NCI-H2196 (cell line): ENCODE results near the gene PPP1R12C.
"Not testable (repeated sequence)": the region's sequence is repeated elsewhere in the genome, so short reads cannot be mapped to it uniquely, and the experiment has no call there.

Experiments used
- DNase-seq: peaks from one replicate; lab custom pipeline; 2025; ENCODE audit not compliant: unreplicated experiment; lab: John Stamatoyannopoulos, UW

Gene PPP1R12C

GRCh38 chr19:55076321-55076720, 41.1 kb downstream of the PPP1R12C start:
- no peak for DNase-seq

DNA sequence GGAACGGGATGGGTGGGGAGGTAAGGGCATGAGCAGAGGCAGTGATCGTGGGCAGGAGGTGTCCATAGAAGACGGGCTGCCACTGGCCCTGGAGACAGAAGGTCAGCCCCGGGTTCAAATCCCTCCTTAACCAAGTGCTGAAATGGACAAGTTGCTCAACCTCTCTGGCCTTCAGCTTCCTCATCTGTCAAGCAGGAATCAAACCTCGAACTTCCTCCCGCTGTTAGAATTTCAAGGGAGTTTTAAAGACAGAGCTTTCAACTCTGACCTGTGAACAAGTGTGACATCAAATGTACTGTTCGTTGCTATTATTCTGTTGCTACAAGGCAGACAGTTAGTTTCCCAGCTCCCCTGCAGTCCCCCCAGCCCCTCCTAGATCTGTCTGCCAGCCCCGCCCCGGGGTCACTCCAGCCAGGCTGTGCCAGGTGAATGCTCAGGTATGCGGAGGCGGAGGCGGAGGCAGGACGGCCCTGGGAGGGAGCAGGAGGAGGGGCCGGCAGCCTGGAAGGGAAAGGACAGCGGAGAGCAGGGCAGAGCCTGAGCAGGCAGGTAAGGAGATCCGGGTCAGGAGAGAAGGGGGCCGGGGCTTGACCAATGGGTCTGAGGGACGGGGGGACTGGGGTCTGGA, 42.0 kb downstream of the PPP1R12C start, which contains the start of gene EPS8L1:
Gene EPS8L1 (plus strand): TSS at position 499 of the 628 bp plus-strand sequence. CDS start 576 bp downstream, outside the sequence.
- no peak for DNase-seq

DNA sequence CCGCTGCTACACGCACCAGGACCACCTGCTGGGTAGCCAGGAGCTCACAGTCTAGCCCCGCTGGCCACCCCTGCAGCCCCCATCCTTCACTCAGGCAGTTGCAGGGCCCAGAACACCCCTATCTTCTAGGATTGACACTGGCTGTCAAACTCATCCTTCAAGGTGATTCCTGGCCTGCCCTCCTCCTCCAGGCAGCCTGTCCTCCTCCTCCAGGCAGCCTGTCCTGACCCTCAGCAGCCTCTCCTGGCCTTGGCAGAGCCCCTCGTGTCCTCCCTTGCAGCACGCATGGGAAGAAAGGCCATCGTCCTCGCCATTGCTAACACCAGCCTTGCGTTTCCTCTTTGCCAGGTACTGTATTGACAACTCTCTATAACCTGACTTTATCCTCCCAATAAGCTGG, 45.5 kb downstream of the PPP1R12C start:
- DNase-seq = no peak

DNA sequence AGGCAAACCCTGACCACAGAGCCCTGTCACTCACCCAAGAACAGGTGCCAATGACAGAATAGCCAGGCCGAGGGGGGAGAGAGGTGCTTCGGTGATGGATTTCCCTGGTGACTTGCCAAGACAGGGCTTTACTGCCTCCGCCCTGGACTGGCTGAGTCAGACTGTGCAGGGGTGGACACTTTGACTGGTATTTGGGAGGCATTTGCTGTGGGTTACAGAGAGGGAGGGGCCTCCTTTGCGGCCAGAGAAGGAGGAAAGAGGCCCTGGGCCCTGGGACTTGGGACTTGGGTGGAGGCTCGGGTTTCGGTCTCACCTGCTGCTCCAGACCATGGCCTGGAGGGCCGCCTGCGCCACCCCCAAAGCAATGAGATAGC, 46.3 kb downstream of the PPP1R12C start:
- DNase-seq = peak; percentile 80

DNA sequence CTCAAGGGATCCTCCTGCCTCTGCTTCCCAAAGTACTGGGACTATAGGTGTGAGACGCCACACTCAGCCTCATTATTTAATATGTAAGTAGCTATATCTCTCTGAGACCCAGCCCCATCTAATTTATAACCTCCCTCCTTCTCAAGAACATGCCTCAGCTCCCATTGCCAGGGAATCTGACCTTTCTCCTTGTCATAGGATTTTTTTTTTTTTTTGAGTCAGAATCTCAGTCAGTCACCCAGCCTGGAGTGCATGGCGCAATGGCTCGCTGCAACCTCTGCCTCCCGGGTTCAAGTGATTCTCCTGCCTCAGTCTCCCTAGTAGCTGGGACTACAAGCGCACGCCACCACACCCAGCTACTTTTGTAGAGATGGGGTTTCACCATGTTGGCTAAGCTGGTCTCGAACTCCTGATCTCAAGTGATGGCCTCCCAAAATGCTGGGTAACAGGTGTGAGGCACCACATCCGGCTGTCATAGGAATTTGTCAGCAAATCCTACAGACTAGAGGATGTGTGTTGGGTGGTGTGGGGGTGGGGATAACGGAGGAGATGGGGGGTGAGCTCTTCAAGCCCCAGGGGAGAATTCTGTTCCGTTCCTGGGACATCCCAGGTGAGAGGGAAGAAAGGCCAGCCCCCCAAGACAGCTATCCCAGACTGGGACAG, 46.8 kb downstream of the PPP1R12C start:
- no peak for DNase-seq

DNA sequence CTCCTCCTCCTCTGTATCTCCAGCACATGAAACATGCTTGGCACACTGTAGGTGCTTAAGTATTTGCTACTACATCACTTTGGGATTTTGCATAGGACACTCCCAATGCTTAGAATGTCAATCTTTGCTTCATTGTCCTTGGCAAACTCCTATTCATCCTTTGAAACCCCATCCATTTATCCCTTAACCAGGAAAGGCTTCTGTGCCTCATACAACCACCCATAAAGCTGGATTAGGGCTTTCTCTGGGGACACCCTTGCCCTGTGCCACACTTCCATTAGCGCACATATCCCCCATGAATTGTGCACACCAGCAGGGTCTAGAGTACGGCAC, 47.6 kb downstream of the PPP1R12C start:
- DNase-seq = no peak

DNA sequence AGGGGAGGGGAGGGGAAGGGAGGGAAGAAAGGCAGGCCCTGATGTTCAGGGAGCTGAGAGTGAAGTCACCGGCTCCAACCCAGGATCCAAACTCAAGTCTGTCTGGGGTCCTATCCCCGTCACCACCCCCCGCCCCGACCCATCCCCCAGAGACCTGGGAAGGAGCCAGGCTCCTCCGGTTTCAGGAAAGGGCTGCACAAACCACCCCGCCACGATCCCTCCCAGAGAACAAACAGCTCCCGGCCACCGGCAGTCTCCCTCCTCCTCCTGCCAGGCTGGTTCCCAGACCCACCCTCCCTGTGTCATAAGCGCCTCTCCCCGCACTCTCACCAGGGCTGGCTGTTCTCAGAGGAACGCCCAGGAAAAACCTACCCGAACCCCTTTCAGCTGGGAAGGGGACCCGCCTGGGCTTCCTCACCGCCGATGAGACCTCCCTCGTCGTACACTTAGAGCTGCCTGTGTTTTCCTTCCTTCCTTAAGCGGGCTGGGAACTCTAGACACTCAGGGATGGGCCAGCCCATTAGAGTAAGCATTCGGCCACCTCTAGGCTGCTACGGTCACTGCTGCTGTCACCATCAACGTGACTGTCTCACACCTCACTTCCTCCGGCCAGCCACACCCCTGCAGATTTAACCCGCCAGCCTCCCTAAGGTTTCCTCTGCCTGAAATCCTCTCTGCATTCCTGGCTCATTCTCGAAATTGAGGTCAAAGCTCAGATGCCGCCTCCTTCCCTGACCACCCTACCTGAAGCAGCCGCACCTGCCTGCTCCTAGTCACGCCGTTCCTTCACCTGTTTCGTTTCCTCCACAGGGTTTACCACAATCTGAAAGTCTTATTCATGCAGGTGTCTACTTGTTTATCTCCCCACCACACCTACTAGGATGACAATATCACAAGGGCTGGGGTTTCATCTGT, 48.2 kb downstream of the PPP1R12C start:
- peak; percentile 40 for DNase-seq

DNA sequence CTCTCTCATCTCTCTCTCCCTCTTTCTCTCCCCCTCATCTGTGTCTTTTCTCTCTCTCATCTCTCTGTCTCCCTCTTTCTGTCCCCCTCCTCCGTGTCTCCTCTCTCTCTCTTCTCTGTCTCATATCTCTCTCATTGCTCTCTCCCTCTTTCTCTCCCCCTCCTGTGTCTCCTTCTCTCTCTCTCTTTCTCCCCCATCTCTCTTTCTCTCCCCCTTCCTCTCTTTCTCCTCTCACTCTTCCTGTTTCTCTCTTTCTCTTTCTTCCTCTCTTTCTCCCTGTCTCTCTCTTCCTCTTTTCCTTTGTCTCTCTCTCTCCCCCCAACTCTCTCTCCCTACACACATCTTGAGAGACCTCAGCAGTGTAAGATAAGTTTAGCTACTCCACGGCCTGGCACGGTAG, 49.6 kb downstream of the PPP1R12C start:
- no peak for DNase-seq

- DNase-seq = no peak
These were observed 51.2 kb downstream of the PPP1R12C start for GRCh38 chr19:55066107-55066709.

GRCh38 chr19:55065516-55065915, 51.9 kb downstream of the PPP1R12C start:
- not testable (repeated sequence) for DNase-seq

GRCh38 chr19:55063492-55063843, 54.0 kb downstream of the PPP1R12C start:
- DNase-seq = no peak

DNA sequence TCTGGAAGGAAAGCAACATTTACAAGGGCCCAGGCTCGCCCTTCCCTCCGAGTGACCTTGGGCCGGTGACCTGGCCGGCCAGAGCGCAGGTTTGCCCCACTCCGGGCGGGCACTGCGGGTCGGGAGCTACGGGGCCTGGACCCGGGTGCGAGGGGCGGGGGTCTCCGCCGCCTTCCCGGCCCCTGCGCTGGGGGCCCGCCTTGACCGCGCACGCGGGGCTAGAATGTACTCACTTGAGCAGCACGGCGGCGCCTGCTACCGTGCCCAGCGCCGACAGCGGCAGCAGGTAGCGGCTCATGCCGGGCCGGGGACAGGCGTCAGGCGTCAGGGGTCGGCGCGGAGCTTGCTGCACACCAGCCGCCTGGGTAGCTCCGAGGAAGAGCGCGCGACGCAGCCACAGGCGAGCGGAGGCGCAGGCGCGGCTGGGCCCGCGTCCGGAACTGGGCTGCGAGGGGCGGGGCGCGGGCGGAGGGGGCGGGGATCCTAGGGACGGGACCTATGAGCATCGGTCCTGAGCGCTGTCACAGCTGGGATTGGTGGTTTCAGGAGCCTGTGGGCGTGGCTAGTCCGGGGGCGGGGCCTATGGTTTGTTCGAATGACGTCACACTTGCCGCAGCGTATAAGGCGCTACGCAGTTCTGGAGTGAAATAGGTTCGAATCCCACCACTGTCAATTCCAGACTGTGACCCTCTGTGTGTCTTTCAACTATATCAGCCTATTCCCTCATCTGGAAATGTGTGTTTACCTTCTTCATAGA, 54.5 kb downstream of the PPP1R12C start, which contains the start of gene RDH13:
Gene RDH13 (minus strand): TSS at position 414 of the 757 bp plus-strand sequence. CDS start 116 bp downstream, at position 298.
- DNase-seq = peak; percentile 95

DNA sequence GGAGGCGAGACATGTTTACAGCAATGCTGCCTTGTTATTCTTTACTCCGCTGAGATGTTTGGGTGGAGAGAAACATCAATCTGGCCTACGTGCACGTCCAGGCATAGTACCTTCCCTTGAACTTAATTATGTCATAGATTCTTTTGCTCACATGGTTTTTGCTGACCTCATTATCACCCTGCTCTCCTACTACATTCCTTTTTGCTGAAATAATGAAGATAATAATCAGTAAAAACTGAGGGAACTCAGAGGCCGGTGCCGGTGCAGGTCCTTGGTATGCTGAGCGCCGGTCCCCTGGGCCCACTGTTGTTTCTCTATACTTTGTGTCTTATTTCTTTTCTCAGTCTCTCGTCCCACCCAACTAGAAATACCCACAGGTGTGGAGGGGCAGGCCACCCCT, 57.1 kb downstream of the PPP1R12C start:
- not testable (repeated sequence) for DNase-seq

DNA sequence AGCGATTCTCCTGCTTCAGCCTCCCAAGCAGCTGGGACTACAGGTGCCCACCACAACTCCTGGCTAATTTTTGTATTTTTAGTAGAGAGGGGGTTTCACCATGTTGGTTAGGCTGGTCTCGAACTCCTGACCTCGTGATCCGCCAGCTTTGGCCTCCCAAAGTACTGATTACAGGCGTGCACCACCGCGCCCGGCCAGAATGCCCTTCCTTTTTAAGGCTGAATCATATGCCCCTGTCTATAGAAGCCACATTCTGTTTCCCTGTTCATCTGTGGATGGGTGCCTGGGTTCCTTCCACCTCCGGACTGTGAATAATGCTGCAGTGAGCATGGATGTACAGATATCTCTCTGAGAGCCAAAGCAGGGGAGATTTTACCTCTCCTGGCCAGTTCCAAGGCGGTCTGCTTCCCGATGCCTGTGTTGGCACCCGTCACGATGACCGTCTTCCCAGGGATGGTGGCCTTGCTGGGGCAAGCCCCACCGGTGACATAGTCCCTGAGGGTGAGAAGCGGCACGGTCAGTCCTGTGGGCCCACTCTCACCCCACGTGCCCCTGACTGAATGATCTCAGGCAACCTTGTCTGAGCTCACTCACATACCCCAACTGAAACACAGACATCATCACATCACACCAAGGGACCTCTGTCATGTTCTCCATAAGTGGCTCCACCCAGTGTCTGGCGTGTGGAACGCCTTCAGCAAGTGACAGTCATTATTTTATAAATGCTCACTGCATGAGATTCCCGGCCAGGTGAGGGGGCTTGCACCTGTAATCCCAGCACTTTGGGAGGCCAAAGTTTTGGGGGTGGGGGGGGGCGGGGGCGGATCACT, 58.4 kb downstream of the PPP1R12C start:
- peak; percentile 6 for DNase-seq

GRCh38 chr19:55056827-55057226, 60.6 kb downstream of the PPP1R12C start:
- DNase-seq = no peak

- no peak for DNase-seq
These were observed 63.7 kb downstream of the PPP1R12C start for GRCh38 chr19:55053735-55054134.

DNA sequence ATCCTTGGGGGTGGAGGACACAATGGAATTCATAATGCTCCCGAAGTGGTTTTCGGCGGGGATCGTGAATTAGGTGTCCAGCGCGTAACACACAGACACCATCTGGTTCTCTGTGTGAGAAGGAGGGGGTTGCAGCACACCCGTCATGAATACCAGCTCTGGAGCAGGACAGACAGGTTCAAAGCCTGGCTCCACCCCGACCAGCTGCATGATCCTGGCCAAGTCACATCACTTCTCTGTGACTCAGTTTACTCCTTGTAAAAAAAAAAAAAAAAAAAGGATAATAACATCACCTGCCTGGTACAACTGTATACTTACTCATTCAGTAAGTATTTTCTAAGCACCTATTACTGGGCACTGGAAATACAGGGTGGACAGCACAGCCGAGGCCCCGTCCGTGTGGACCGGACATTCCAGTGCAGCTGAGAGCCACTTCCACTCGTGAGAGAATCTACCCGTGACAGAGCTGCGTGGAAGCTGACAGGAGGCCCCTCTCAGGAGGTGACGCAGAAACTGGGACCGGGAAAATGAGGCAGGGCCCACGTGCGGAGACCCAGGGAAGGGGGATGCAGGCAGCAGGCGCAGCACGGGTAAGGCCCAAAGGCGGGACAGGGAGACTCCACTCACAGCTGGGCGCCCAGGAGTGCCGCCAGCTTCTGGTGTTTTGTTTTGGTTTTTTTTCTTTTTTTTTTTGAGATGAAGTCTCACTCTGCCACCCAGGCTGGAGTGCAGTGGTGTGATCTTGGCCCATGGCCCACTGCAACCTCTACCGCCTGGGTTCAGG, 66.5 kb downstream of the PPP1R12C start:
- no peak for DNase-seq

DNA sequence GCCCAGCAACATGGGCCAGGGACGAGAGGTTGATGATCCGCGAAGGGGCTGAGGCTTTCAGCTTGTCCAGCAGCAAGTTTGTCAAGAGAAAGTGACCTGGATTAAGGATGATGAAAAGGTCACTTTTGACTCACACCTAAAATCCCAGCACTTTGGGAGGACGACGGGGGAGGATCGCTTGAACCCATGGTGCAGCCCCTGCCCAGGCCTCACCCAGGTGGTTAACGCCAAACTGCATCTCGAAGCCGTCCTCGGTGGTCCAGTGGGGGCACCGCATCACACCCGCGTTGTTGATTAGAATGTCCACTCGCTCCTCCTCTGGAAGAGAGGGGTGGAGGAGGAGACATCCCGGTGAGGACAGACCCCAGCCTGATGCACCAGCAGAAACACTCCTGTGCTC, 69.0 kb downstream of the PPP1R12C start:
- DNase-seq = no peak

GRCh38 chr19:55047951-55048350, 69.5 kb downstream of the PPP1R12C start:
- DNase-seq = no peak
